ENCODE measurements around the gene GPNMB.

GPNMB gene

DNA sequence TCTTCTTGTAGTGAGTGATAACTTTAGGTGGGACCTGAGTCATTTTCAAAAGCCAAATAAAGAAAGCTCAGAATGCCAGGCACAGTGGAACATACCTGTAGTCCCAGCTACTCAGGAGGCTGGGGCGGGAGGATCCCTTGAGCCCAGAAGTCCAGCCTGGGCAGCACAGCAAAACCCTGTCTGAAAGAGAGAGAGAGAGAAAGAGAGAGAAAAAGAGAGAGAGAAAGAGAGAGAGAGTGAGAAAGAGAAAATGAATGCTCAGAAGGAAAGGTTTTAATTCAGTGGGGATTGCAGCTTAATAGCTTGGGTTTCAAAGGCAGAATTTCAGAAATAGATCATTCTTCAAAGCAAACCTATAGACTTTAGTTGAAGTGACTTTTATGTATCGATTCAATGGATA, 25.7 kb downstream of the GPNMB start:
- DNase-seq (ENCODE audit: low spot score), result no peak

GRCh38 chr7:23273141-23273599, 26.6 kb downstream of the GPNMB start:
- DNase-seq (ENCODE audit: low spot score), result no peak

DNA sequence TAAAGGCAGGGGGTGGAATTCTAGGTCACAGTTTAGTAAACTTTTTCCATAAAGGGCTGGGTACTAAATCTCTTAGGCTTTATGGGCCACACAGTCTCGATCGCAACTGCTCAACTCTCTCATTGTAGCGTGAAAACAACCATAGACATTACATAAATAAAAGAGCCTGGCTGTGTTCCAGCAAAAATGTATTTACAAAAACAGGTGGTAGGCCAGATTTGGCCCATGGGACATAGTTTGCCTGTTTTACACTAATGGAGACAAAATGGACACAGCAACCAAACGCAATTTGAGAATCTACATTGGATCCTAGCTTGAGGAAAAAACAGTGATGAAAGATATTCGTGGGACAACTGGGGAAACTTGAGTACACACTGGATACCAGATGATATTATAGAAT, 29.3 kb downstream of the GPNMB start:
- DNase-seq (ENCODE audit: low spot score), result no peak

- DNase-seq (ENCODE audit: low spot score), result no peak
Measured at GRCh38 chr7:23276376-23276775, 29.8 kb downstream of the GPNMB start.

DNA sequence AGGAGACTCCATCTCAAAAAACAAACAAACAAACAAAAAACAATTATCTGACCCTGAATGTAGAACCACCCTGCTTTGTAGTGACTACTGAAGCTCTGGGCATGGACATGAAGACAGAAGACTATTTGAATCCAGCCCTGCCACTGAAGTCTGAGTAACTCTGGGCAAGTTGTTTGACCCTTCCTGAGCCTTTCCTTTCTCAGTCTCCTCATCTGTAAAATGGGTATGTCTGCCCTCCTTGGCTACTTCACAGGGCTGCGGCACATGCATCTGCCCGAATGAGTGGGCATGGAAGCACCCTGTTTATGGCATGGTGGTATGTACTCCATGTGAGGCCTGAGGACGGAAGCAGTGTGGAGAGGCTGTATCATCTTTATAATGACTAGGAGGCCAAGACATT, 30.4 kb downstream of the GPNMB start:
- no peak for DNase-seq (ENCODE audit: low spot score)

- DNase-seq (ENCODE audit: low spot score), result peak; percentile 24
Measured at GRCh38 chr7:23277359-23277989, 30.9 kb downstream of the GPNMB start.

GRCh38 chr7:23279819-23280525, 33.4 kb downstream of the GPNMB start:
- no peak for DNase-seq (ENCODE audit: low spot score)

DNA sequence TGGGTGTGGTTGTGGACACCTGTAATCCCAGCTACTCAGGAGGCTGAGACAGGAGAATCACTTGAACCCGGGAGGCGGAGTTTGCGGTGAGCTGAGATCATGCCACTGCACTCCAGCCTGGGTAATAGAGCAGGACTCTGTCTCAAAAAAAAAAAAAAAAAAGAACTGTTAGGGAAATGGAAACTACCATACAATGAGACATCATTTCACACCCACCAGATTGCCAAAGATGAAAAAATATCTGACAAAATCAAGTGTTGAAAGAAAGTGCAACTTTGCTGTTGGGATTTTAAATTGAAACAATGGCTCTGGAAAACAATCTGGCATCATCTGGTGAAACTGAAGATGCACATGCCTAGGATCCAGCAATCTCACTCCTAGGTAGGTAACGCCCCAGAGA, 36.5 kb downstream of the GPNMB start:
- DNase-seq (ENCODE audit: low spot score), result no peak

- no peak for DNase-seq (ENCODE audit: low spot score)
Measured at GRCh38 chr7:23284871-23285270, 38.3 kb downstream of the GPNMB start.

DNA sequence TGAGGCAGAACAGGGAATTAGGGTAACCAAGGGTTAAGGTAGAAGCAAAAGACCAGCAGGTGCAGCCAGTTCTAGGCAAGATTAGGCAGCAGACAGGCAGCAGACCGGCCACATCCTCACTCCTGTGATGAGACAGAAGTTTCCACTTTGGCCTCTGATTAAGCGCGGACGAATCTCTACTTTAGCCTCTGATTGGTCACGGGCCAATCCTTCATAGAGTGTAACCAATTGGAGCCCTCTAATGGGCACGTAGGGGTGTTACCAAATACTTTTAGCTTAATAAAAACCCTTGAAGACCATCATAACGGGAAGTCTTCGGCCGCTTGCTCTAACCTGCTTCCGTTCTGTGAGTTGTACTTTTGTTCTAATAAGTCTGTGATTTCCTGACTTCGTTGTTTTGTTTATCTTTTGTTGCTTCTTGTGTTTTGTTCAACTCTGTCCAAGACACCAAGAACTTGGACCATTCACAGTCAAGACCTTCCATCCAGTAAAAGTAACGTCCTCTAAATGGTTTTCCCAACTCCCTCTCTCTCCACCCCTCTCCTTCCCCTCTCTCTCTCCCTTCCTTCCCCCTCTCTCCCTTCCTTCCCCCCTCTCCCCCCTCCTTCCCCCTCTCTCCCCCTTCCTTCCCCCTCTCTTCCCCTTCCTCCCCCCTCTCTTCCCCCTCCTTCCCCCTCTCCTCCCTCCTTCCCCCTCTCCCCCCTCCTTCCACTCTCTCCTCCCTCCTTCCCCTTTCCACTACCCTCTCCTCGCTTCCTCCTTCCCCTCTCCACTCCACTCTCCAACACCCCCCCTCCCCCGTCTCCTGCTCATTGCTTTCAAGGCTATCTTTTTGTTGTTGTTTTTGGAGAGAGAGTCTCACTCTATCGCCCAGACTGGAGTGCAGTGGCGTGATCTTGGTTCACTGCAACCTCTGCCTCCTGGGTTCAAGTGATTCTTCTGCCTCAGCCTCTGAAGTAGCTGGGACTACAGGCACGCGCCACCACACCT, 39.4 kb downstream of the GPNMB start:
- DNase-seq (ENCODE audit: low spot score), result no peak

DNA sequence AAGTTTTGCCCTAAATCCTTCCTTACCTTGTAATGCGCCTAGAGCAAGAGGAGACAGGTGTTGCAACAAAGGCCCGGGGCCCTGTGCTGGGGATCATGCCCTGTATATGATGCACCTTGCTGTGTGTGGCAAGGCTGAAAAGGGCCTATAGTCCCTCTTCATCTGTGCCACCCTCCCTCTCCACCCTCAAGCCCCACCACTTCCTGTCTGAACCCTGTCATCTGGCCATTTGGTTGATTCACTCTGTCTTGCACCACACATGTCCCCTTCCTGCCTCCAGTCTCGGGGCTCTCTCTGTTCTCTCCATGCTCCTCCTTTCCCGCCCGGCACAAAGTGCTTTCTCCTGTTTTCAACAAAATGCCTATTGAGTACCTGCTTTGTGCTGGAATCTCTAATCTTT, 41.0 kb downstream of the GPNMB start:
- no peak for DNase-seq (ENCODE audit: low spot score)

DNA sequence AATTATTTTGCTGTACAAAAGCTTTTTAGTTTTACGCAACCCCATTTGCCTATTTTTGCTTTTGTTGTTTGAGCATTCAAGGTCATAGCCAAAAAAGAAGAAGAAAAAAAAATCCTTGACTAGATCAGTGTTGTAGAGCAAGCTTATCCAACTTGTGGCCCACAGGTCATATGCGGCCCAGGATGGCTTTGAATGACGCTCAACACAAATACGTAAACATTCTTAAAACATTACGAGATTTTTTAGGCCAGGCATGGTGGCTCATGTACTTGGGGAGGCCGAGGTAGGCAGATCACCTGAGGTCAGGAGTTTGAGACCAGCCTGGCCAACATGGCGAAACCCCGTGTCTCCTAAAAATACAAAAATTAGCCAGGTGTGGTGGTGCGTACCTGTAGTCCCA, 44.4 kb downstream of the GPNMB start:
- no peak for DNase-seq (ENCODE audit: low spot score)

DNA sequence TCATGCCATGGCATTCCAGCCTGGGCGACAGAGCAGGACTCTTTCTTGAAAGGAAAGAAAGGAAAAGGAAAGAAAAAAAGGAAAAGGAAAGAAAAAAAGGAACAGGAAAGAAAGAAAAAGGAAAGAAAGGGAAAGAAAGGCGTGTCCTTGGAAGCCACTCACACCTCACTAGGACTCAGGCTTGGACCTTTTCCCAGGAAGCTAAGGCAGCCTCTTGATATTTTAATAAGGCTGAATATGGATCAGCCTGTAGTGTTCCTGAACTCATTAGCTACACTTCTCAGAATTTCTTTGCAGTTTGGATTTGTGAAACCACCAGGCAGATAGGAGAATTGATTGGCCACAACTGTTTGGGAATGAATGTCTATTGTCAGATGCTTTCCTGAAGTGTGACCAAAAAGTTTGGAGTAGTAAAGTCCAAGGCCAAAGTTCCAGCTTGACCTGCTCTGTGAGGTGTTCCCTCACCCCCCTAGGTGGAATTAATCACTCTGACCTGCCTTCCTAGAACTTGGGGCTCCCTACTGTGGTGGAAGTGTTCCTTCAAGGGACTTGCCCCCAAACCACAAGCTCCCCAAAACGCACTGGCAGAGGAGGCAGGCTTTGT, 45.5 kb downstream of the GPNMB start:
- DNase-seq (ENCODE audit: low spot score), result no peak

GRCh38 chr7:23292623-23293022, 46.0 kb downstream of the GPNMB start:
- no peak for DNase-seq (ENCODE audit: low spot score)

DNA sequence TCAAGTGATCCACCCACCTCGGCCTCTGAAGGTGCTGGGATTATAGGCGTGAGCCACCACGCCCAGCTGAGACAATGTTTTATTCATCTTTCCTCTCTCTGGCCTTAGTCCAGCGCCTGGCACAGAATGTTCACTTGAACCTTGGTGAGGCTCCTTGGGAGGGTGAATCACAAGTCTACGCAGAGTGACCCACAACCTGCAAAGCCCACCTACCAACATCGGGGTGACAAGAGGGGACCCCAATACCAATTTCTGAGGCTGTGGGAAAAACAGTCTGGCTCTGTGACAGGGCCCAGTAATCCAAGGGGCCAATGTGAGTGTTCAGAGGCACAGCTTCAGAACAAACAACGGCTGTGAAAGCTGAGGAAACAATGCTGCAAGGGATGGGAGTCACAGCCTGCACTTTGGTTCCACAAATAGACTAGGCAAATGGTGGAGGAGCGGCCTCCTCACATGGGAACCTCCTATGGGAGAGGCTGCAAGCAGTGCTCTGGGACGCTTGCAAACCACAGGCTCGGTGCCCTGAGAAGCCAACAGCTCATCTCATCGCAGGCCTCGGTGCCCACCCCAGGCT, 47.0 kb downstream of the GPNMB start:
- no peak for DNase-seq (ENCODE audit: low spot score)

DNA sequence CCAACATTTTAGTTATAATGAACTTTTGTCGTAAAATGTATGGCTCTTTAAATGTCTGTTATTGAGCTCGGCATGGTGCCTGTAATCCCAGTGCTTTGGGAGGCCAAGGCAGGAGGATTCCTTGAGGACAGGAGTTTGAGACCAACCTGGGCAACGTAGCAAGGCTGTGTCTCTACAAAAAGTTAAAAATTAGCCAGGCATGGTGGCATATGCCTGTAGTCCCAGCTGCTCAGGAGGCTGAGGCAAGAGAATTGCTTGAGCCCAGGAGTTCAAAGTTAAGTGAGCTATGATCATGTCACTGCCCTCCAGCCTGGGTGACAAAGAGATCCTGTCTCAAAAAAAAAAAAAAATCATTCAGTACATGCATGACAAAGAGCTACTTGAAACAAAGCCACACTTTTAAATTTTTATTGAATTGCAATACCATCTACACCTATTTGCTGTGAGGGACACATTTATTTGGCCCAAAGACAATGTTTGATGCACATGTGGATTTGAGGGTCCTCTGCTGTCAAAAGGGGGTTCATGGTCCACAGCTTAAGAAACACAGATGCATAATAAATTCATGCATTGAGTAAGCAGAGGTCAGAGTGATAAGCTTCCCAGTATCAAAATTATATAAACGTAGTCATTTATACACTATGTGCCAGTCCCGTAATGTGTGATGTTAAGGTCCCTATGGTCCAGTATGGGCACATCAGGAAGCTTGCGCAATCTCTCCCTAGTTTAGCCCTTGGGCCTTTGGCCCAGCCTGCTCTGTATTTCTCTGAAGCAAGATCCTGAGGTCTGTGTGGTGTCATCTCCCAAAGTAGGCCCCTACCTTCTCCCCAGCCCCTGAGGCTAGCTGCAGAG, 48.2 kb downstream of the GPNMB start:
- DNase-seq (ENCODE audit: low spot score), result no peak

GRCh38 chr7:23295401-23295697, 48.8 kb downstream of the GPNMB start:
- no peak for DNase-seq (ENCODE audit: low spot score)

GRCh38 chr7:23298141-23298881, 51.7 kb downstream of the GPNMB start:
- no peak for DNase-seq (ENCODE audit: low spot score)

- peak; percentile 98 for DNase-seq (ENCODE audit: low spot score)
Measured at GRCh38 chr7:23298885-23299769, 52.6 kb downstream of the GPNMB start, which contains the start of gene MALSU1. Gene MALSU1 (plus strand): TSS chr7:23299339. CDS start chr7:23299353, 14 bp downstream.

All from putamen (tissue), 1 donor.